GM12873 (cell line): ENCODE measurements around the gene RFFL.

Experiments used
- CTCF ChIP-seq: IDR thresholded peaks from 2 replicates; pipeline ENCODE4 v1.5.1; 2012; ENCODE audit warnings: low read depth, mild to moderate bottlenecking, moderate library complexity, low read length, control low read depth; ENCODE audit not compliant: insufficient read depth; ENCODE audit errors: missing control alignments

The RFFL gene

GRCh38 chr17:35086164-35086563 is 22.7 kb upstream of the RFFL start:
- no peak for TF ChIP-seq CTCF

- no peak for TF ChIP-seq CTCF
Measured at GRCh38 chr17:35084987-35085386, 21.5 kb upstream of the RFFL start.

- no peak for TF ChIP-seq CTCF
Measured at GRCh38 chr17:35083071-35083470, 19.6 kb upstream of the RFFL start.

GRCh38 chr17:35082073-35082657 is 18.7 kb upstream of the RFFL start:
- no peak for TF ChIP-seq CTCF

- no peak for TF ChIP-seq CTCF
Measured at GRCh38 chr17:35081638-35082037, 18.1 kb upstream of the RFFL start.

- no peak for TF ChIP-seq CTCF
Measured at GRCh38 chr17:35080536-35080935, 17.0 kb upstream of the RFFL start.

- TF ChIP-seq CTCF = no peak
Measured at GRCh38 chr17:35079547-35080423, 16.3 kb upstream of the RFFL start.
